OCI-LY7 (cell line): ENCODE measurements around the gene PAK4. TPM values are rescaled to one million over a fixed set of nuclear protein-coding genes. Genes with fewer than 3 reads are reported as not detected.

Experiments
- BruUV-seq: library from RNA; stranded (reverse); fragments of 400-500 nt; replicated peaks from 2 replicates; lab custom pipeline; 2021; lab: Mats Ljungman, UMichigan
- CTCF ChIA-PET: fragments of 300-600 bp; sonication (Branson Sonifier 250); formaldehyde crosslinking; loops from one replicate; lab custom pipeline; 2022; ENCODE audit warnings: antibody characterized with exemption; ENCODE audit not compliant: unreplicated experiment; lab: Charles Lee
- POLR2A ChIA-PET: fragments of 300-600 bp; sonication (Branson Sonifier 250); formaldehyde crosslinking; loops from one replicate; lab custom pipeline; 2022; ENCODE audit warnings: antibody characterized with exemption; lab: Charles Lee
- DNase-seq: peaks from one replicate; pipeline ENCODE4 v3.0.0-alpha.2; 2015; ENCODE audit warnings: low spot score
- H2AFZ ChIP-seq: fragments of 200-600 bp; sonication (generic), shearing (Covaris generic); 2 replicates; pipeline ENCODE4 v1.6.1; 2014; ENCODE audit warnings: mild to moderate bottlenecking, antibody characterized with exemption, low read length, moderate library complexity
- H3K27ac ChIP-seq: fragments of 200-600 bp; sonication (generic); 2 replicates; pipeline ENCODE4 v1.5.1; 2014; ENCODE audit warnings: mixed run types, low read depth, mild to moderate bottlenecking, moderate library complexity, low read length, inconsistent platforms; ENCODE audit not compliant: poor library complexity, severe bottlenecking
- H3K36me3 ChIP-seq: fragments of 200-600 bp; sonication (generic); 2 replicates; pipeline ENCODE4 v1.6.1; 2014; ENCODE audit warnings: mild to moderate bottlenecking, antibody characterized with exemption, low read length, moderate library complexity, mixed read lengths; ENCODE audit not compliant: insufficient read depth
- H3K4me1 ChIP-seq: fragments of 200-600 bp; sonication (generic); 2 replicates; pipeline ENCODE4 v1.5.1; 2014; ENCODE audit warnings: mild to moderate bottlenecking, low read length; ENCODE audit not compliant: insufficient read depth, poor library complexity, severe bottlenecking
- H3K4me2 ChIP-seq: fragments of 200-600 bp; sonication (generic); 2 replicates; pipeline ENCODE4 v1.6.1; 2014; ENCODE audit warnings: mild to moderate bottlenecking, low read length
- H3K4me3 ChIP-seq: fragments of 200-600 bp; sonication (generic); 2 replicates; pipeline ENCODE4 v1.5.1; 2014; ENCODE audit warnings: mild to moderate bottlenecking, low read depth, low read length; ENCODE audit not compliant: poor library complexity, severe bottlenecking
- H3K79me2 ChIP-seq: fragments of 200-600 bp; sonication (generic); 2 replicates; pipeline ENCODE4 v1.6.1; 2016; ENCODE audit warnings: low read depth, mild to moderate bottlenecking, low read length, moderate library complexity, mixed read lengths; ENCODE audit not compliant: insufficient read depth
- H3K9me2 ChIP-seq: fragments of 200-600 bp; sonication (generic); 2 replicates; pipeline ENCODE4 v1.6.1; 2016; ENCODE audit warnings: mild to moderate bottlenecking, low read length, mixed read lengths; ENCODE audit not compliant: insufficient read depth
- H3K9me3 ChIP-seq: fragments of 200-600 bp; sonication (generic); 2 replicates; pipeline ENCODE4 v1.6.1; 2014; ENCODE audit warnings: mild to moderate bottlenecking, mixed run types, low read length, mixed read lengths
- H4K20me1 ChIP-seq: fragments of 200-600 bp; sonication (generic); 2 replicates; pipeline ENCODE4 v1.6.1; 2014; ENCODE audit warnings: mild to moderate bottlenecking, antibody characterized with exemption, low read length, moderate library complexity, mixed read lengths; ENCODE audit not compliant: insufficient read depth
- EZH2phosphoT487 ChIP-seq: fragments of 200-600 bp; sonication (generic); IDR thresholded peaks from 2 replicates; pipeline ENCODE4 v1.6.1; 2018; ENCODE audit warnings: low read depth, borderline replicate concordance, mild to moderate bottlenecking, mixed run types, antibody characterized with exemption, low read length, moderate library complexity, mixed read lengths
- intact Hi-C: fragments of 100-400 bp; cut with micrococcal nuclease; formaldehyde crosslinking; loops from one replicate; pipeline ENCODE4 v1.10.0; 2022; ENCODE audit not compliant: unreplicated experiment
- total RNA-seq, 2 experiments: library from RNA; depleted of rRNA in 1 of 2; stranded (reverse); fragments of >200 nt in 1 of 2; shearing (Covaris generic) in 1 of 2; gene quantifications; 2 replicates each; pipeline ENCODE4 v1.2.3, GENCODE V29; 2014 to 2022
- TF ChIP-seq, protein P1 (sequence below): fragments of 200-600 bp; sonication (generic); conservative IDR thresholded peaks from 2 replicates; pipeline ENCODE4 v1.5.1; 2014; ENCODE audit warnings: mild to moderate bottlenecking, antibody characterized with exemption, low read length, moderate library complexity, mixed read lengths

Gene PAK4
- total RNA-seq, 2 experiments from 2014 or later, result 7.8 to 26.7 TPM

DNA sequence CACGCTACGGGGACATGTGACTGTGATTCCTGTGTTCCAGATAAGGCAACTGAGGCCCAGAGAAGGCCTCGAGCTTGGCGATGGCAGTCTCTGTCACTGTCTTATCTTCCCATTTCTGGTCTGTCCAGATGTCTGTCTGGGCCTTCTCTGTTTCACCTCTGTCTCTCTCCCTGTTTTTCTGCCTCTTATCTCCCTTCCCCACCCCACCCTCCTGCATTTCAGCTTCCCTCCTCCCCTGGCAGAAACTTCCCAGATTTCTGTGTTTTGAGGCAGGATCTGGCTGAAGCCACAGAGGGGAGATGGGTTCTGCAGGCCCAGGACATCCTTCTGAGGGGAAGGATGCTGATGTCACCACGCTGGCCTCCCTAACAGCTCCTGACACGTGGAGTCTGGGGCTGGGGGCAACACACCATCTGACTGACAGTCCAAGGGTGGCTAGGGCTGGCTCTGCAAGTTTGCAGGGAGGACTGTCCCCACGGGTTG lies 14.4 kb downstream of the PAK4 start:
- Histone ChIP-seq H3K9me3 (no peaks in the 10 kb centered on the region), H3K36me3 (no peaks in the 10 kb centered on the region), H4K20me1 (0 out of 2 replicates have a peak, but pooled peaks cover 10% of the 10 kb centered on the region), H3K27ac (no peak overlapping the region), H2AFZ (no peak overlapping the region), H3K4me3 (no peak overlapping the region), H3K79me2 (no peaks in the 10 kb centered on the region), H3K4me1 (no peaks in the 10 kb centered on the region), H3K9me2 (no peaks in the 10 kb centered on the region), H3K4me2 (no peak overlapping the region)
- ChIA-PET POLR2A (interaction anchor here (0.6 kb wide), 1 partner anchor 1515 kb away, joined by 3 read pairs; no protein-coding TSS in a partner anchor), CTCF (interaction anchor here (0.6 kb wide), 1 partner anchor 20 kb away, joined by 10 read pairs; no protein-coding TSS in a partner anchor)
- BruUV-seq, result no TSS peak
- intact Hi-C loops, result no loop called here
- no peak for DNase-seq
- TF ChIP-seq, protein P1, sequence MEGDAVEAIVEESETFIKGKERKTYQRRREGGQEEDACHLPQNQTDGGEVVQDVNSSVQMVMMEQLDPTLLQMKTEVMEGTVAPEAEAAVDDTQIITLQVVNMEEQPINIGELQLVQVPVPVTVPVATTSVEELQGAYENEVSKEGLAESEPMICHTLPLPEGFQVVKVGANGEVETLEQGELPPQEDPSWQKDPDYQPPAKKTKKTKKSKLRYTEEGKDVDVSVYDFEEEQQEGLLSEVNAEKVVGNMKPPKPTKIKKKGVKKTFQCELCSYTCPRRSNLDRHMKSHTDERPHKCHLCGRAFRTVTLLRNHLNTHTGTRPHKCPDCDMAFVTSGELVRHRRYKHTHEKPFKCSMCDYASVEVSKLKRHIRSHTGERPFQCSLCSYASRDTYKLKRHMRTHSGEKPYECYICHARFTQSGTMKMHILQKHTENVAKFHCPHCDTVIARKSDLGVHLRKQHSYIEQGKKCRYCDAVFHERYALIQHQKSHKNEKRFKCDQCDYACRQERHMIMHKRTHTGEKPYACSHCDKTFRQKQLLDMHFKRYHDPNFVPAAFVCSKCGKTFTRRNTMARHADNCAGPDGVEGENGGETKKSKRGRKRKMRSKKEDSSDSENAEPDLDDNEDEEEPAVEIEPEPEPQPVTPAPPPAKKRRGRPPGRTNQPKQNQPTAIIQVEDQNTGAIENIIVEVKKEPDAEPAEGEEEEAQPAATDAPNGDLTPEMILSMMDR, result no peak
- no peak for TF ChIP-seq EZH2phosphoT487

DNA sequence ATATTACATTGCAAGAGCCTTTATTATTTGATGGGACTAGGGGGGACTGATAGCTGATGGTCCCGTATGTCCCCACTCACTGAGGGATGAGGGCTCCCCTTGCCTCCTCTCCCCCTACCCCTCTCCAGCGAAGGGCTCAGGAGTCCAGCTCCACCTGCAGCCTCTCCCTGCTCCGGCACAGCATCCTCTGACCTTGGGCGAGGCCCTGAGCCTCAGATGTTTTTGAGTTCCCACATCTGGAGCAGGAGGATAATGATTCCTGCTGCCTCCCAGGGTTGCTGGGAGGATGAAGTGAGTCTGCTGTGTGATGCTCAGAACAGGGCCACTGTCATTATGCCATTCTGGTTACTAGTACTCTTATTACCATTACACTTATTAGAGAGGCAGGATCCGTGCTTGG lies 15.0 kb downstream of the PAK4 start:
- TF ChIP-seq, protein P1, result no peak
- no peak for TF ChIP-seq EZH2phosphoT487
- no peak overlapping the region for H3K4me2 ChIP-seq
- H3K9me2 ChIP-seq, result no peaks in the 10 kb centered on the region
- H3K4me3 ChIP-seq, result no peak overlapping the region
- ChIA-PET POLR2A (no interaction called here), CTCF (interaction anchor here (0.6 kb wide), 1 partner anchor 20 kb away, joined by 10 read pairs; no protein-coding TSS in a partner anchor)
- H3K79me2 ChIP-seq, result no peaks in the 10 kb centered on the region
- no peaks in the 10 kb centered on the region for H3K4me1 ChIP-seq
- no peaks in the 10 kb centered on the region for H3K36me3 ChIP-seq
- BruUV-seq, result no TSS peak
- DNase-seq, result no peak
- no peak overlapping the region for H3K27ac ChIP-seq
- H3K9me3 ChIP-seq, result no peaks in the 10 kb centered on the region
- intact Hi-C loops, result no loop called here
- 0 out of 2 replicates have a peak, but pooled peaks cover 10% of the 10 kb centered on the region for H4K20me1 ChIP-seq
- H2AFZ ChIP-seq, result no peak overlapping the region

DNA sequence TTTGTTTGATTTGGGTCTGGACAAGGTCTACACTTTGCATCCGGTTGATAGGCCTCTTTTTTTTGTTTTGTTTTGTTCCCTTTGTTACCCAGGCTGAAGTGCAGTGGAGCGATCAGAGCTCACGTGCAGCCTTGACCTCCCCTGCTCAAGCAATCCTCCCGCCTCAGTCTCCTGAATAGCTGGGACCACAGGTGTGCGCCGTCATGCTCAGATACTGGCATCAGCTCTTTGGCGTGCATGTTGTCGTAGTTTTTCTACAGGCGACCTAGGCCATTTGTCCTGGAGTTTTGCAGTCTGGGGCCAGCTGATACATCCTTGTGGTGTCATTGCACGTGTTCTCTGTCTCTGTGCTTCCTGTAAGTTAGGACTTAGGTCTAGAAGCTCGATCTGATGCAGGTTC lies 16.3 kb downstream of the PAK4 start:
- ChIA-PET POLR2A (no interaction called here), CTCF (no interaction called here)
- TF ChIP-seq EZH2phosphoT487, result no peak
- TF ChIP-seq, protein P1, result no peak
- Histone ChIP-seq H3K4me2 (no peak overlapping the region), H3K9me3 (no peaks in the 10 kb centered on the region), H3K36me3 (no peaks in the 10 kb centered on the region), H3K4me1 (no peaks in the 10 kb centered on the region), H3K9me2 (no peaks in the 10 kb centered on the region), H3K79me2 (peaks cover 4% of the 10 kb centered on the region; the same call in 1 of the 2 replicates), H3K4me3 (no peak overlapping the region), H2AFZ (no peak overlapping the region), H4K20me1 (0 out of 2 replicates have a peak, but pooled peaks cover 10% of the 10 kb centered on the region), H3K27ac (no peak overlapping the region)
- no peak for DNase-seq
- intact Hi-C loops, result no loop called here
- no TSS peak for BruUV-seq
